Skeletal muscle tissue (tissue), 4 donors: ENCODE results near the gene SMARCC2. TPM values are rescaled to one million over a fixed set of nuclear protein-coding genes. Genes with fewer than 3 reads are reported as not detected.

Experiments used
- H3K27ac ChIP-seq: one replicate; pipeline ENCODE4 v1.7.0; 2013; ENCODE audit warnings: mild to moderate bottlenecking, low read depth, low read length, inconsistent platforms
- H3K27me3 ChIP-seq, 3 donors: one replicate each; pipeline ENCODE4 v1.7.0; 2013; ENCODE audit warnings: low read length in 3 of 3; ENCODE audit not compliant: control insufficient read depth in 3 of 3, insufficient read depth in 3 of 3
- H3K36me3 ChIP-seq, 3 donors: one replicate each; pipeline ENCODE4 v1.7.0; 2013; ENCODE audit warnings: low read length in 3 of 3; ENCODE audit not compliant: control insufficient read depth in 3 of 3, insufficient read depth in 3 of 3
- H3K4me1 ChIP-seq, 3 donors: one replicate each; pipeline ENCODE4 v1.7.0; 2013; ENCODE audit warnings: low read length in 3 of 3, mild to moderate bottlenecking in 3 of 3; ENCODE audit not compliant: control insufficient read depth in 3 of 3, insufficient read depth in 3 of 3
- H3K4me3 ChIP-seq, 3 donors: one replicate each; pipeline ENCODE4 v1.7.0; 2013; ENCODE audit warnings: low read length in 3 of 3
- H3K9ac ChIP-seq, 3 donors: one replicate each; pipeline ENCODE4 v1.7.0; 2013; ENCODE audit warnings: low read length in 3 of 3, mild to moderate bottlenecking in 3 of 3, moderate library complexity in 2 of 3, low read depth in 1 of 3
- H3K9me3 ChIP-seq, 3 donors: one replicate each; pipeline ENCODE4 v1.7.0; 2013; ENCODE audit warnings: low read length in 3 of 3; ENCODE audit not compliant: control insufficient read depth in 3 of 3
- total RNA-seq: library from RNA; depleted of rRNA; stranded (reverse); fragments of >200 nt; gene quantifications from one replicate; pipeline ENCODE4 v1.2.3, GENCODE V29; 2014
- donor health status: Osteomylitis.

SMARCC2 gene
- total RNA-seq, 1 donor from 2014 or later = 43.8 TPM

- no peaks in the 10 kb centered on the region for H3K27me3 ChIP-seq
- no peaks in the 10 kb centered on the region for H3K9me3 ChIP-seq
- H3K4me1 ChIP-seq = no peaks in the 10 kb centered on the region
- H3K36me3 ChIP-seq = peaks cover 68 to 90% (median 78%) of the 10 kb centered on the region in 3 donors
- H3K27ac ChIP-seq = no peak overlapping the region
- no peak overlapping the region for H3K4me3 ChIP-seq
- no peak overlapping the region for H3K9ac ChIP-seq
Measured at GRCh38 chr12:56172839-56173238, 16.4 kb downstream of the SMARCC2 start.

GRCh38 chr12:56169229-56169759 is 20.0 kb downstream of the SMARCC2 start:
- H3K4me1 ChIP-seq = peaks cover 6 to 11% (median 8%) of the 10 kb centered on the region in 3 donors
- H3K27ac ChIP-seq = no peak overlapping the region
- H3K9ac ChIP-seq = no peak overlapping the region
- peaks cover 59 to 81% (median 73%) of the 10 kb centered on the region in 3 donors for H3K36me3 ChIP-seq
- no peaks in the 10 kb centered on the region for H3K9me3 ChIP-seq
- H3K4me3 ChIP-seq = no peak overlapping the region
- H3K27me3 ChIP-seq = no peaks in the 10 kb centered on the region

GRCh38 chr12:56165369-56165768 is 23.9 kb downstream of the SMARCC2 start:
- H3K27ac ChIP-seq = no peak overlapping the region

GRCh38 chr12:56164345-56164729 is 24.9 kb downstream of the SMARCC2 start:
- H3K27ac ChIP-seq = no peak overlapping the region
- no peak overlapping the region for H3K4me3 ChIP-seq
- H3K36me3 ChIP-seq = peaks cover 57 to 77% (median 74%) of the 10 kb centered on the region in 3 donors
- H3K9me3 ChIP-seq = no peaks in the 10 kb centered on the region
- H3K27me3 ChIP-seq = no peaks in the 10 kb centered on the region
- peaks cover 32 to 38% (median 36%) of the 10 kb centered on the region in 3 donors for H3K4me1 ChIP-seq
- no peak overlapping the region for H3K9ac ChIP-seq

More at GRCh38 chr12:56165369-56165768, 23.9 kb downstream of the SMARCC2 start:
- no peaks in the 10 kb centered on the region for H3K9me3 ChIP-seq
- H3K4me3 ChIP-seq = peak overlapping the region in 1 of 3 donors; percentile 6
- H3K36me3 ChIP-seq = peaks cover 58 to 77% (median 74%) of the 10 kb centered on the region in 3 donors
- peaks cover 23 to 27% (median 26%) of the 10 kb centered on the region in 3 donors for H3K4me1 ChIP-seq
- no peaks in the 10 kb centered on the region for H3K27me3 ChIP-seq
- H3K9ac ChIP-seq = peak overlapping the region in 1 of 3 donors; percentile 54

GRCh38 chr12:56163533-56164344 is 25.5 kb downstream of the SMARCC2 start:
- H3K36me3 ChIP-seq = peaks cover 53 to 72% (median 69%) of the 10 kb centered on the region in 3 donors

GRCh38 chr12:56162468-56163290 is 26.6 kb downstream of the SMARCC2 start:
- no peak overlapping the region for H3K27ac ChIP-seq
- no peaks in the 10 kb centered on the region for H3K27me3 ChIP-seq
- H3K4me1 ChIP-seq = peaks cover 32 to 43% (median 42%) of the 10 kb centered on the region in 3 donors
- no peak overlapping the region for H3K4me3 ChIP-seq
- H3K36me3 ChIP-seq = peaks cover 51 to 62% (median 61%) of the 10 kb centered on the region in 3 donors
- H3K9ac ChIP-seq = peak overlapping the region in 1 of 3 donors; percentile 8
- H3K9me3 ChIP-seq = no peaks in the 10 kb centered on the region

More at GRCh38 chr12:56163533-56164344, 25.5 kb downstream of the SMARCC2 start:
- Histone ChIP-seq H3K9ac (no peak overlapping the region), H3K4me3 (no peak overlapping the region), H3K27me3 (no peaks in the 10 kb centered on the region), H3K9me3 (no peaks in the 10 kb centered on the region), H3K4me1 (peaks cover 32 to 42% (median 42%) of the 10 kb centered on the region in 3 donors), H3K27ac (no peak overlapping the region)

GRCh38 chr12:56161690-56162351 is 27.5 kb downstream of the SMARCC2 start:
- Histone ChIP-seq H3K4me3 (no peak overlapping the region), H3K27me3 (no peaks in the 10 kb centered on the region), H3K9ac (peak overlapping the region in 2 of 3 donors; percentile 0 to 100), H3K9me3 (no peaks in the 10 kb centered on the region), H3K36me3 (peaks cover 46 to 57% (median 55%) of the 10 kb centered on the region in 3 donors), H3K27ac (peak overlapping the region; percentile 98), H3K4me1 (peaks cover 37 to 51% (median 48%) of the 10 kb centered on the region in 3 donors)

GRCh38 chr12:56160894-56161689 is 28.2 kb downstream of the SMARCC2 start:
- Histone ChIP-seq H3K36me3 (peaks cover 46 to 57% (median 55%) of the 10 kb centered on the region in 3 donors), H3K4me1 (peaks cover 37 to 52% (median 48%) of the 10 kb centered on the region in 3 donors), H3K9me3 (no peaks in the 10 kb centered on the region), H3K9ac (peak overlapping the region; percentile 100), H3K27me3 (no peaks in the 10 kb centered on the region), H3K4me3 (peak overlapping the region; percentile 99 to 100 (median 99)), H3K27ac (peak overlapping the region; percentile 98)
